ENCODE measurements around the gene OTOGL.

GRCh38 chr12:80168936-80169335 is 69.6 kb downstream of the OTOGL start:
- TF ChIP-seq CTCF (IDR thresholded peaks at IDR 0.05) (no peak), ZFX (IDR thresholded peaks at IDR 0.05; ENCODE audit: borderline replicate concordance) (no peak)
